Measurements from ENCODE around the gene SLC12A9.

DNA sequence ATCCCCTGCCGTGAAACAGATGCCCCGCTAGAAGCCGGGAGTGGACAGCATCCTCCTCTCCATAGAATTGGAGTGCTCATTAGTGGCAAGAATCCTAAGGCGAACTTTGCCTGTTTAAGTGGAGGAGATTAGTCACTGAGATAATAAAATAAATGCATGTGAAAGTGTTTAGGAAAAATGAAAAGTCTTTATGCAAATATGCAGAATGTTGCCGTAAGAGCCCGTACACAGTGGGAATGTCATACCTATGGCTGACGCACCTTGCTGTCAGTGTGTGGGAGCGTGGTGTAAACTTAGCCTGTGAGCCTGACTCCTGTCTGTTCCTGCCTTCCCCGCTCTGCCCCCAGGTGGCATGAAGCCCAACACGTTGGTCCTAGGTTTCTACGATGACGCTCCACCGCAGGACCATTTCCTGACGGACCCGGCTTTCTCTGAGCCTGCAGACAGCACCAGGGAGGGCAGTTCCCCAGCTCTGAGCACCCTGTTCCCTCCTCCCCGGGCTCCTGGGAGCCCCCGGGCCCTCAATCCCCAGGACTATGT lies 12.9 kb downstream of the SLC12A9 start:
- TF ChIP-seq POLR2A (IDR thresholded peaks at IDR 0.05; ENCODE audit: borderline replicate concordance, extremely low read depth, insufficient read depth, insufficient read length) (no peak), EZH2phosphoT487 (IDR thresholded peaks at IDR 0.05; ENCODE audit: borderline replicate concordance) (no peak), YY1 (IDR thresholded peaks at IDR 0.05; ENCODE audit: extremely low read depth, insufficient replicate concordance, low read depth, low read length) (no peak), POLR2AphosphoS5 (IDR thresholded peaks at IDR 0.05; ENCODE audit: low read depth, low read length) (no peak; the same call in none of the 2 replicates)
- TF ChIP-seq, protein P1, sequence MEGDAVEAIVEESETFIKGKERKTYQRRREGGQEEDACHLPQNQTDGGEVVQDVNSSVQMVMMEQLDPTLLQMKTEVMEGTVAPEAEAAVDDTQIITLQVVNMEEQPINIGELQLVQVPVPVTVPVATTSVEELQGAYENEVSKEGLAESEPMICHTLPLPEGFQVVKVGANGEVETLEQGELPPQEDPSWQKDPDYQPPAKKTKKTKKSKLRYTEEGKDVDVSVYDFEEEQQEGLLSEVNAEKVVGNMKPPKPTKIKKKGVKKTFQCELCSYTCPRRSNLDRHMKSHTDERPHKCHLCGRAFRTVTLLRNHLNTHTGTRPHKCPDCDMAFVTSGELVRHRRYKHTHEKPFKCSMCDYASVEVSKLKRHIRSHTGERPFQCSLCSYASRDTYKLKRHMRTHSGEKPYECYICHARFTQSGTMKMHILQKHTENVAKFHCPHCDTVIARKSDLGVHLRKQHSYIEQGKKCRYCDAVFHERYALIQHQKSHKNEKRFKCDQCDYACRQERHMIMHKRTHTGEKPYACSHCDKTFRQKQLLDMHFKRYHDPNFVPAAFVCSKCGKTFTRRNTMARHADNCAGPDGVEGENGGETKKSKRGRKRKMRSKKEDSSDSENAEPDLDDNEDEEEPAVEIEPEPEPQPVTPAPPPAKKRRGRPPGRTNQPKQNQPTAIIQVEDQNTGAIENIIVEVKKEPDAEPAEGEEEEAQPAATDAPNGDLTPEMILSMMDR (IDR thresholded peaks at IDR 0.05 in 2 of 3, conservative IDR thresholded peaks at IDR 0.05 in 1 of 3; ENCODE audit: borderline replicate concordance in 1 of 3, insufficient read depth in 1 of 3, low read depth in 2 of 3, low read length in 2 of 3), result peak in 2 of 3 experiments; percentile 26 to 39; a peak in 3 of 6 replicates
